Liver (tissue), 9 donors: Measurements from ENCODE around the gene TBCD. TPM values are rescaled to one million over a fixed set of nuclear protein-coding genes. Genes with fewer than 3 reads are reported as not detected.

Source experiments
- DNase-seq: peaks from one replicate; pipeline ENCODE4 v3.0.0-alpha.2; 2017; ENCODE audit warnings: low spot score
- H3K27ac ChIP-seq, 2 donors: one replicate each; pipeline ENCODE4 v1.7.0; 2013; ENCODE audit warnings: inconsistent platforms in 2 of 2, low read length in 2 of 2, control low read depth in 1 of 2, low read depth in 1 of 2, mild to moderate bottlenecking in 1 of 2
- H3K27me3 ChIP-seq, 4 donors: one replicate each; pipeline versions ENCODE4 v1.6.1 to v1.7.0; 2013; ENCODE audit warnings: low read length in 3 of 4, inconsistent platforms in 1 of 4, mild to moderate bottlenecking in 1 of 4, moderate library complexity in 1 of 4; ENCODE audit not compliant: control insufficient read depth in 4 of 4, insufficient read depth in 4 of 4
- H3K36me3 ChIP-seq, 4 donors: one replicate each; pipeline versions ENCODE4 v1.6.1 to v1.7.0; 2013; ENCODE audit warnings: low read length in 3 of 4, mild to moderate bottlenecking in 3 of 4, low read depth in 1 of 4, moderate library complexity in 1 of 4; ENCODE audit not compliant: control insufficient read depth in 4 of 4, insufficient read depth in 3 of 4
- H3K4me1 ChIP-seq, 4 donors: one replicate each; pipeline versions ENCODE4 v1.6.1 to v1.7.0; 2013; ENCODE audit warnings: low read length in 3 of 4, mild to moderate bottlenecking in 3 of 4, moderate library complexity in 1 of 4; ENCODE audit not compliant: control insufficient read depth in 4 of 4, insufficient read depth in 4 of 4
- H3K4me3 ChIP-seq, 3 donors: one replicate each; pipeline versions ENCODE4 v1.6.1 to v1.7.0; 2013; ENCODE audit warnings: low read length in 3 of 3, control low read depth in 1 of 3, low read depth in 1 of 3, mild to moderate bottlenecking in 1 of 3
- H3K9ac ChIP-seq, 2 donors: one replicate each; pipeline ENCODE4 v1.7.0; 2013; ENCODE audit warnings: low read length in 2 of 2, mild to moderate bottlenecking in 2 of 2, moderate library complexity in 2 of 2, control low read depth in 1 of 2, low read depth in 1 of 2
- H3K9me3 ChIP-seq, 4 donors: one replicate each; pipeline versions ENCODE4 v1.6.1 to v1.7.0; 2013; ENCODE audit warnings: low read length in 3 of 4; ENCODE audit not compliant: control insufficient read depth in 4 of 4
- ATF3 ChIP-seq: IDR thresholded peaks from 2 replicates; pipeline ENCODE4 v1.6.1; 2016; ENCODE audit warnings: antibody characterized with exemption
- CTCF ChIP-seq: fragments of 150-350 bp; IDR thresholded peaks from 2 replicates; pipeline ENCODE4 v1.5.1; 2017; ENCODE audit warnings: improper control_type of control experiment, low read depth, low read length; ENCODE audit not compliant: missing input control
- EGR1 ChIP-seq, 2 donors: IDR thresholded peaks; 2 replicates each; pipeline ENCODE4 v1.6.1; 2016 to 2018; ENCODE audit warnings: antibody characterized with exemption in 2 of 2, low read depth in 2 of 2
- FOXA1 ChIP-seq: IDR thresholded peaks from 2 replicates; pipeline ENCODE4 v1.6.1; 2016; ENCODE audit warnings: antibody characterized with exemption
- FOXA2 ChIP-seq: IDR thresholded peaks from 2 replicates; pipeline ENCODE4 v1.6.1; 2016; ENCODE audit warnings: antibody characterized with exemption
- GABPA ChIP-seq, 2 donors: IDR thresholded peaks in 1 of 2; conservative IDR thresholded peaks in 1 of 2; 2 replicates each; pipeline ENCODE4 v1.6.1; 2016; ENCODE audit warnings: antibody characterized with exemption in 2 of 2, mild to moderate bottlenecking in 1 of 2, moderate library complexity in 1 of 2
- MAX ChIP-seq: IDR thresholded peaks from 2 replicates; pipeline ENCODE4 v1.6.1; 2016; ENCODE audit warnings: antibody characterized with exemption
- NR2F2 ChIP-seq: IDR thresholded peaks from 2 replicates; pipeline ENCODE4 v1.6.1; 2016; ENCODE audit warnings: antibody characterized with exemption
- RAD21 ChIP-seq, 2 donors: IDR thresholded peaks; 2 replicates each; pipeline ENCODE4 v1.6.1; 2016; ENCODE audit warnings: antibody characterized with exemption in 2 of 2, mild to moderate bottlenecking in 2 of 2
- REST ChIP-seq: IDR thresholded peaks from 2 replicates; pipeline ENCODE4 v1.6.1; 2016; ENCODE audit warnings: antibody characterized with exemption, mild to moderate bottlenecking
- RXRA ChIP-seq, 2 donors: IDR thresholded peaks; 2 replicates each; pipeline ENCODE4 v1.6.1; 2017 to 2018; ENCODE audit warnings: antibody characterized with exemption in 2 of 2, mild to moderate bottlenecking in 1 of 2
- SP1 ChIP-seq: IDR thresholded peaks from 2 replicates; pipeline ENCODE4 v1.6.1; 2018; ENCODE audit warnings: antibody characterized with exemption, mild to moderate bottlenecking
- TAF1 ChIP-seq: conservative IDR thresholded peaks from 2 replicates; pipeline ENCODE4 v1.6.1; 2016; ENCODE audit warnings: antibody characterized with exemption, mild to moderate bottlenecking
- YY1 ChIP-seq: IDR thresholded peaks from 2 replicates; pipeline ENCODE4 v1.6.1; 2016; ENCODE audit warnings: antibody characterized with exemption, mild to moderate bottlenecking
- WGBS: extraction: QIAGEN DNeasy Blood & Tissue Kit; methylation state at CpG from one replicate; pipeline ENCODE4 v1.1.7; 2013; 5-methylcytosine and 5-hydroxymethylcytosine counted together
- polyA plus RNA-seq, 2 donors: library from polyadenylated mRNA; stranded (reverse) in 1 of 2; unstranded in 1 of 2; fragments of 200-250 nt in 1 of 2; fragments of >200 nt in 1 of 2; fragmentation: Nextera tagmentation in 1 of 2; extraction: Ambion mirVana in 1 of 2; gene quantifications; one replicate each; pipeline versions ENCODE4 v1.2.1 to v1.2.3, GENCODE V29; 2013 to 2015
- total RNA-seq, 2 donors: library from RNA; depleted of rRNA; stranded (reverse); fragments of >200 nt; gene quantifications; one replicate each; pipeline ENCODE4 v1.2.3, GENCODE V29; 2014
- donor health status: healthy.
- donor health status: healthy.
- donor health status: healthy.
- donor health status: healthy.
- donor health status: healthy.

TBCD gene
- total and polyA plus RNA-seq, 4 donors, result 29.8 to 42.2 (median 33.0) TPM

- peak; percentile 63 for TF ChIP-seq ATF3
Measured at GRCh38 chr17:82838386-82839063, 86.7 kb downstream of the TBCD start (continued).

GRCh38 chr17:82839617-82840292, 87.9 kb downstream of the TBCD start, which contains the start of gene ZNF750:
Gene ZNF750 (minus strand): TSS chr17:82840022. CDS start chr17:82832454, 7,568 bp downstream.
- Histone ChIP-seq H3K9ac (no peak within 1 kb of the TSS), H3K9me3 (no peaks in the 10 kb centered on the region), H3K4me1 (peaks cover 7 to 25% (median 16%) of the 10 kb centered on the region in 4 donors), H3K4me3 (no peak within 1 kb of the TSS), H3K27ac (no peak within 1 kb of the TSS), H3K36me3 (no peaks in the 10 kb centered on the region), H3K27me3 (no peaks in the 10 kb centered on the region)
- no peak for DNase-seq
- WGBS, result 97% methylated on average over 25 of the region's 25 CpGs
- TF ChIP-seq EGR1 (IDR thresholded peaks at IDR 0.05; ENCODE audit: low read depth in 2 of 2) (no peak), FOXA1 (no peak), GABPA (IDR thresholded peaks at IDR 0.05 in 1 of 2, conservative IDR thresholded peaks at IDR 0.05 in 1 of 2) (no peak), REST (no peak)

GRCh38 chr17:82840431-82840831, 88.6 kb downstream of the TBCD start:
- H3K9me3 ChIP-seq, result no peaks in the 10 kb centered on the region
- 96% methylated on average over 12 of the region's 12 CpGs for WGBS
- no peaks in the 10 kb centered on the region for H3K27me3 ChIP-seq
- no peak overlapping the region for H3K27ac ChIP-seq
- H3K4me3 ChIP-seq, result no peak overlapping the region
- no peaks in the 10 kb centered on the region for H3K36me3 ChIP-seq
- no peak overlapping the region for H3K9ac ChIP-seq
- peaks cover 7 to 25% (median 16%) of the 10 kb centered on the region in 4 donors for H3K4me1 ChIP-seq
- DNase-seq, result no peak
- no peak for TF ChIP-seq RAD21 (IDR thresholded peaks at IDR 0.05)
- TF ChIP-seq TAF1, result no peak
- TF ChIP-seq REST, result no peak
- TF ChIP-seq YY1, result no peak
- no peak for TF ChIP-seq MAX
- TF ChIP-seq RXRA (IDR thresholded peaks at IDR 0.05), result no peak
- no peak for TF ChIP-seq FOXA2
- TF ChIP-seq ATF3, result no peak
- TF ChIP-seq GABPA (IDR thresholded peaks at IDR 0.05 in 1 of 2, conservative IDR thresholded peaks at IDR 0.05 in 1 of 2), result no peak
- no peak for TF ChIP-seq NR2F2
- no peak for TF ChIP-seq CTCF
- no peak for TF ChIP-seq SP1
